ENCODE measurements around the gene PRKAB1. TPM values are rescaled to one million over a fixed set of nuclear protein-coding genes. Genes with fewer than 3 reads are reported as not detected.

The PRKAB1 gene
- total and polyA plus RNA-seq, 2 experiments from 2014 or later: 16.3 to 31.0 TPM

DNA sequence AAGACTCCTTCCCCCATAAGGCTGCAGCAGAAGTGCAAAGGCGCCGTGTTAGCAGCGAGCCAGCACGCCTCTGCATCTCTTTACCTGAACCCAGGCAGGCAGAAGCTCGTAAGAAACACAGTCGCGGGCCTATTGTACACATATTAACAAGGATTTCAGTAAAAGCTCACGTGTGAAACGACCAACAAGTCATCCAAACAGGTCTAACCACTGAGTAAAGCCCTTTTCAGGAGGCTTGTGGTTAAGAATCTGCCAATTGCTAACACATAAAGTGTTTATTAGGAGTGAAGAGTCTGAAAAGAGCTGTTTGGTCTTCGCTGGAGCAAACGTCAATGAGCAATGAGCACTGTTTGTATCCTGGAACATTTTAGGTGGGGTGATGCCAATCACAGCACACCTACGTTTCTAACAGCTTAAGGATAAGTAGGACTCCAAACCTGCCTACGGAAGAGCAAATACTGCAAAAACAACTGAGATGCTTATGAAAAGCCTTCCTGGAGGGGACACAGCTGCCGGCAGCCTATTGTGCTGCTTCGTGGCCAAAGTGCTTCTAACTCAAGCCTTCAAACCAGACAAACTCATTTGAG lies 43.1 kb downstream of the PRKAB1 start (continued):
- TF ChIP-seq, protein P1, sequence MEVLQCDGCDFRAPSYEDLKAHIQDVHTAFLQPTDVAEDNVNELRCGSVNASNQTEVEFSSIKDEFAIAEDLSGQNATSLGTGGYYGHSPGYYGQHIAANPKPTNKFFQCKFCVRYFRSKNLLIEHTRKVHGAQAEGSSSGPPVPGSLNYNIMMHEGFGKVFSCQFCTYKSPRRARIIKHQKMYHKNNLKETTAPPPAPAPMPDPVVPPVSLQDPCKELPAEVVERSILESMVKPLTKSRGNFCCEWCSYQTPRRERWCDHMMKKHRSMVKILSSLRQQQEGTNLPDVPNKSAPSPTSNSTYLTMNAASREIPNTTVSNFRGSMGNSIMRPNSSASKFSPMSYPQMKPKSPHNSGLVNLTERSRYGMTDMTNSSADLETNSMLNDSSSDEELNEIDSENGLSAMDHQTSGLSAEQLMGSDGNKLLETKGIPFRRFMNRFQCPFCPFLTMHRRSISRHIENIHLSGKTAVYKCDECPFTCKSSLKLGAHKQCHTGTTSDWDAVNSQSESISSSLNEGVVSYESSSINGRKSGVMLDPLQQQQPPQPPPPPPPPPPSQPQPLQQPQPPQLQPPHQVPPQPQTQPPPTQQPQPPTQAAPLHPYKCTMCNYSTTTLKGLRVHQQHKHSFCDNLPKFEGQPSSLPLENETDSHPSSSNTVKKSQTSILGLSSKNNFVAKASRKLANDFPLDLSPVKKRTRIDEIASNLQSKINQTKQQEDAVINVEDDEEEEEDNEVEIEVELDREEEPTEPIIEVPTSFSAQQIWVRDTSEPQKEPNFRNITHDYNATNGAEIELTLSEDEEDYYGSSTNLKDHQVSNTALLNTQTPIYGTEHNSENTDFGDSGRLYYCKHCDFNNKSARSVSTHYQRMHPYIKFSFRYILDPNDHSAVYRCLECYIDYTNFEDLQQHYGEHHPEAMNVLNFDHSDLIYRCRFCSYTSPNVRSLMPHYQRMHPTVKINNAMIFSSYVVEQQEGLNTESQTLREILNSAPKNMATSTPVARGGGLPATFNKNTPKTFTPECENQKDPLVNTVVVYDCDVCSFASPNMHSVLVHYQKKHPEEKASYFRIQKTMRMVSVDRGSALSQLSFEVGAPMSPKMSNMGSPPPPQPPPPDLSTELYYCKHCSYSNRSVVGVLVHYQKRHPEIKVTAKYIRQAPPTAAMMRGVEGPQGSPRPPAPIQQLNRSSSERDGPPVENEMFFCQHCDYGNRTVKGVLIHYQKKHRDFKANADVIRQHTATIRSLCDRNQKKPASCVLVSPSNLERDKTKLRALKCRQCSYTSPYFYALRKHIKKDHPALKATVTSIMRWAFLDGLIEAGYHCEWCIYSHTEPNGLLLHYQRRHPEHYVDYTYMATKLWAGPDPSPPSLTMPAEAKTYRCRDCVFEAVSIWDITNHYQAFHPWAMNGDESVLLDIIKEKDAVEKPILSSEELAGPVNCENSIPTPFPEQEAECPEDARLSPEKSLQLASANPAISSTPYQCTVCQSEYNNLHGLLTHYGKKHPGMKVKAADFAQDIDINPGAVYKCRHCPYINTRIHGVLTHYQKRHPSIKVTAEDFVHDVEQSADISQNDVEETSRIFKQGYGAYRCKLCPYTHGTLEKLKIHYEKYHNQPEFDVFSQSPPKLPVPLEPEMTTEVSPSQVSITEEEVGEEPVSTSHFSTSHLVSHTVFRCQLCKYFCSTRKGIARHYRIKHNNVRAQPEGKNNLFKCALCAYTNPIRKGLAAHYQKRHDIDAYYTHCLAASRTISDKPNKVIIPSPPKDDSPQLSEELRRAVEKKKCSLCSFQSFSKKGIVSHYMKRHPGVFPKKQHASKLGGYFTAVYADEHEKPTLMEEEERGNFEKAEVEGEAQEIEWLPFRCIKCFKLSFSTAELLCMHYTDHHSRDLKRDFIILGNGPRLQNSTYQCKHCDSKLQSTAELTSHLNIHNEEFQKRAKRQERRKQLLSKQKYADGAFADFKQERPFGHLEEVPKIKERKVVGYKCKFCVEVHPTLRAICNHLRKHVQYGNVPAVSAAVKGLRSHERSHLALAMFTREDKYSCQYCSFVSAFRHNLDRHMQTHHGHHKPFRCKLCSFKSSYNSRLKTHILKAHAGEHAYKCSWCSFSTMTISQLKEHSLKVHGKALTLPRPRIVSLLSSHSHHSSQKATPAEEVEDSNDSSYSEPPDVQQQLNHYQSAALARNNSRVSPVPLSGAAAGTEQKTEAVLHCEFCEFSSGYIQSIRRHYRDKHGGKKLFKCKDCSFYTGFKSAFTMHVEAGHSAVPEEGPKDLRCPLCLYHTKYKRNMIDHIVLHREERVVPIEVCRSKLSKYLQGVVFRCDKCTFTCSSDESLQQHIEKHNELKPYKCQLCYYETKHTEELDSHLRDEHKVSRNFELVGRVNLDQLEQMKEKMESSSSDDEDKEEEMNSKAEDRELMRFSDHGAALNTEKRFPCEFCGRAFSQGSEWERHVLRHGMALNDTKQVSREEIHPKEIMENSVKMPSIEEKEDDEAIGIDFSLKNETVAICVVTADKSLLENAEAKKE (CRISPR knock-in tag; IDR thresholded peaks at IDR 0.05): no peak
- TF ChIP-seq NANOG (IDR thresholded peaks at IDR 0.05; ENCODE audit: borderline replicate concordance) (no peak), ZNF331 (CRISPR knock-in tag; IDR thresholded peaks at IDR 0.05; ENCODE audit: low read depth) (no peak)

DNA sequence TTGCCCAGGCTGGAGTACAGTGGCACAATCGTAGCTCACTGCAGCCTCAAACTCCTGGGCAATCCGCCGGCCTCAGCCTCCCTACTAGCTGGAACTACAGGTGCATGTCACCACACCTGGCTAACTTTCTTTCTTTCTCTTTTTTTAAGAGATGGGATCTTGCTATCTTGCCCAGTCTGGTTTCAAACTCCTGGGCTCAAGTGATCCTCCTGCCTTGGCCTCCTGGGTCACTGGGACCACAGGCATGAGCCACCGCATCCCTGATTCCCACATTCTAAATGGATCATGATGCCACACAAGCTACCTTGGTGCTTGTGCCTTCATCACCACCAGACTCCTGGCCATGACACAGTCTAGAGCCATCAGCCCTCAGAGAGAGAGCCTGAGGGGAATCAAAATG lies 43.8 kb downstream of the PRKAB1 start:
- peaks cover 38% of the 10 kb centered on the region for H3K36me3 ChIP-seq (ENCODE audit: insufficient read depth)
- H3K9me2 ChIP-seq (ENCODE audit: insufficient read depth): no peaks in the 10 kb centered on the region
- H3K27ac ChIP-seq (ENCODE audit: low read depth): no peak overlapping the region
- ATAC-seq (no peak), DNase-seq (ENCODE audit: low spot score) (no peak)
- peaks cover 84% of the 10 kb centered on the region for H3K36me3 Mint-ChIP-seq (ENCODE audit: low read depth)
- H3K4me2 ChIP-seq: no peak overlapping the region
- no peak overlapping the region for H3K4me3 ChIP-seq
- no peaks in the 10 kb centered on the region for H3F3A ChIP-seq (replicated peaks; ENCODE audit: low read depth)
- H3K4me3 Mint-ChIP-seq: no peak overlapping the region
- H3K27me3 Mint-ChIP-seq (ENCODE audit: insufficient read depth, low read depth, poor library complexity): peaks cover 2% of the 10 kb centered on the region
- H4K20me1 ChIP-seq (replicated peaks; ENCODE audit: insufficient read depth): peaks cover 5% of the 10 kb centered on the region; the same call in 1 of the 2 replicates
- H3K4me1 Mint-ChIP-seq: no peaks in the 10 kb centered on the region; the same call in 2 of the 3 replicates
- H3K27me3 ChIP-seq (ENCODE audit: insufficient read depth): no peaks in the 10 kb centered on the region
- H2AFZ ChIP-seq: no peak overlapping the region
- H3K79me2 ChIP-seq (replicated peaks; ENCODE audit: insufficient read depth): no peaks in the 10 kb centered on the region
- H3K4me1 ChIP-seq (ENCODE audit: insufficient read depth): no peaks in the 10 kb centered on the region
- H3K9me3 Mint-ChIP-seq: no peaks in the 10 kb centered on the region
- no peak overlapping the region for H3K27ac Mint-ChIP-seq
- TF ChIP-seq ZNF331 (CRISPR knock-in tag; IDR thresholded peaks at IDR 0.05; ENCODE audit: low read depth) (no peak), ZNF114 (CRISPR knock-in tag; IDR thresholded peaks at IDR 0.05) (no peak), EZH2phosphoT487 (IDR thresholded peaks at IDR 0.05; ENCODE audit: unreplicated experiment) (no peak), CREB1 (CRISPR knock-in tag; IDR thresholded peaks at IDR 0.05; ENCODE audit: low read depth) (no peak), NANOG (IDR thresholded peaks at IDR 0.05; ENCODE audit: borderline replicate concordance) (no peak), JUNB (IDR thresholded peaks at IDR 0.05; ENCODE audit: unreplicated experiment) (no peak), EZH2 (IDR thresholded peaks at IDR 0.05; ENCODE audit: low read depth, unreplicated experiment) (no peak)
- TF ChIP-seq, protein P2, sequence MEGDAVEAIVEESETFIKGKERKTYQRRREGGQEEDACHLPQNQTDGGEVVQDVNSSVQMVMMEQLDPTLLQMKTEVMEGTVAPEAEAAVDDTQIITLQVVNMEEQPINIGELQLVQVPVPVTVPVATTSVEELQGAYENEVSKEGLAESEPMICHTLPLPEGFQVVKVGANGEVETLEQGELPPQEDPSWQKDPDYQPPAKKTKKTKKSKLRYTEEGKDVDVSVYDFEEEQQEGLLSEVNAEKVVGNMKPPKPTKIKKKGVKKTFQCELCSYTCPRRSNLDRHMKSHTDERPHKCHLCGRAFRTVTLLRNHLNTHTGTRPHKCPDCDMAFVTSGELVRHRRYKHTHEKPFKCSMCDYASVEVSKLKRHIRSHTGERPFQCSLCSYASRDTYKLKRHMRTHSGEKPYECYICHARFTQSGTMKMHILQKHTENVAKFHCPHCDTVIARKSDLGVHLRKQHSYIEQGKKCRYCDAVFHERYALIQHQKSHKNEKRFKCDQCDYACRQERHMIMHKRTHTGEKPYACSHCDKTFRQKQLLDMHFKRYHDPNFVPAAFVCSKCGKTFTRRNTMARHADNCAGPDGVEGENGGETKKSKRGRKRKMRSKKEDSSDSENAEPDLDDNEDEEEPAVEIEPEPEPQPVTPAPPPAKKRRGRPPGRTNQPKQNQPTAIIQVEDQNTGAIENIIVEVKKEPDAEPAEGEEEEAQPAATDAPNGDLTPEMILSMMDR (conservative IDR thresholded peaks at IDR 0.05; ENCODE audit: low read depth in 2 of 2): no peak
- TF ChIP-seq, protein P3, sequence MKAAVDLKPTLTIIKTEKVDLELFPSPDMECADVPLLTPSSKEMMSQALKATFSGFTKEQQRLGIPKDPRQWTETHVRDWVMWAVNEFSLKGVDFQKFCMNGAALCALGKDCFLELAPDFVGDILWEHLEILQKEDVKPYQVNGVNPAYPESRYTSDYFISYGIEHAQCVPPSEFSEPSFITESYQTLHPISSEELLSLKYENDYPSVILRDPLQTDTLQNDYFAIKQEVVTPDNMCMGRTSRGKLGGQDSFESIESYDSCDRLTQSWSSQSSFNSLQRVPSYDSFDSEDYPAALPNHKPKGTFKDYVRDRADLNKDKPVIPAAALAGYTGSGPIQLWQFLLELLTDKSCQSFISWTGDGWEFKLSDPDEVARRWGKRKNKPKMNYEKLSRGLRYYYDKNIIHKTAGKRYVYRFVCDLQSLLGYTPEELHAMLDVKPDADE (IDR thresholded peaks at IDR 0.05): no peak
- TF ChIP-seq, protein P4, sequence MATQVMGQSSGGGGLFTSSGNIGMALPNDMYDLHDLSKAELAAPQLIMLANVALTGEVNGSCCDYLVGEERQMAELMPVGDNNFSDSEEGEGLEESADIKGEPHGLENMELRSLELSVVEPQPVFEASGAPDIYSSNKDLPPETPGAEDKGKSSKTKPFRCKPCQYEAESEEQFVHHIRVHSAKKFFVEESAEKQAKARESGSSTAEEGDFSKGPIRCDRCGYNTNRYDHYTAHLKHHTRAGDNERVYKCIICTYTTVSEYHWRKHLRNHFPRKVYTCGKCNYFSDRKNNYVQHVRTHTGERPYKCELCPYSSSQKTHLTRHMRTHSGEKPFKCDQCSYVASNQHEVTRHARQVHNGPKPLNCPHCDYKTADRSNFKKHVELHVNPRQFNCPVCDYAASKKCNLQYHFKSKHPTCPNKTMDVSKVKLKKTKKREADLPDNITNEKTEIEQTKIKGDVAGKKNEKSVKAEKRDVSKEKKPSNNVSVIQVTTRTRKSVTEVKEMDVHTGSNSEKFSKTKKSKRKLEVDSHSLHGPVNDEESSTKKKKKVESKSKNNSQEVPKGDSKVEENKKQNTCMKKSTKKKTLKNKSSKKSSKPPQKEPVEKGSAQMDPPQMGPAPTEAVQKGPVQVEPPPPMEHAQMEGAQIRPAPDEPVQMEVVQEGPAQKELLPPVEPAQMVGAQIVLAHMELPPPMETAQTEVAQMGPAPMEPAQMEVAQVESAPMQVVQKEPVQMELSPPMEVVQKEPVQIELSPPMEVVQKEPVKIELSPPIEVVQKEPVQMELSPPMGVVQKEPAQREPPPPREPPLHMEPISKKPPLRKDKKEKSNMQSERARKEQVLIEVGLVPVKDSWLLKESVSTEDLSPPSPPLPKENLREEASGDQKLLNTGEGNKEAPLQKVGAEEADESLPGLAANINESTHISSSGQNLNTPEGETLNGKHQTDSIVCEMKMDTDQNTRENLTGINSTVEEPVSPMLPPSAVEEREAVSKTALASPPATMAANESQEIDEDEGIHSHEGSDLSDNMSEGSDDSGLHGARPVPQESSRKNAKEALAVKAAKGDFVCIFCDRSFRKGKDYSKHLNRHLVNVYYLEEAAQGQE (IDR thresholded peaks at IDR 0.05; ENCODE audit: unreplicated experiment): no peak

Data from GM23338 (cell line).